ENCODE measurements around the gene ALOX15B.
"Not testable (repeated sequence)": the region's sequence is repeated elsewhere in the genome, so short reads cannot be mapped to it uniquely, and the experiment has no call there.

The ALOX15B gene

DNA sequence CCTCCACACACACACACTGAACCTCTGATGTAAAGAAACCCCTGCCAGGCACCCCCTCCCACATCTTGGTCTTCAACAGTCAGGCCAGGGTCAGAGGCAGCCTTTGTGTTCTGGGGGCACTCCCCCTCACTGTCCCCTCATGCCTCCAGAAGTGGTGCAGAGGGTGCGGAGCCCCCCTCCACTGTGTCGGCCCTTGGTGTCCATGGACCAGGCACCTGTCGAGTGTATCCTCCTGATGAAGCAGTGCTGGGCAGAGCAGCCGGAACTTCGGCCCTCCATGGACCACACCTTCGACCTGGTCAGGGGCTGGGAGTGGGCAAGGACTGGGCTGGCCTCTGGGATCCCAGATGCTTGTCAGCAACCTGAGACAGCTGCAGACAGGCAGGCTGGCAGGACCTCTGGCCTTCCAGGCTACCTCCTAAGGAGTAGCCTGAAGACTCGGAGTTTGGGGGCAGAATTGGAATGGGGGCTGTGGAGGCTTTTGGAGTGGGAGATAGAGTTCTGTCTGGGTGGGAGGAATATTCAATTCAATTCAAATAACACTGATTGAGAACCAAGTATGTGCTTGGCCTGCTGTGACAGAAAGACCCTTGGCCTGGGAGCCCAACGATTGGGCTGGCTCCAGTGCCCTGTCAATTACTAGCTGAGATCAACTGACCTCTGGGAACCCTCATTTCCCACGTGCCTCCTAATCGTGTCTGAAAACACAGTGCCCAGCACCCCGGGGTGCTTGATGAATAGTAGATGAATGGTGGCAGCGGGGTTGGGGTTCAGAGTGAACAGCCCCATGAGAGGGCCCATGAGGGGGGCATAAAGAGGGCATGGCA, 24.9 kb upstream of the ALOX15B start:
- no peak for DNase-seq

DNA sequence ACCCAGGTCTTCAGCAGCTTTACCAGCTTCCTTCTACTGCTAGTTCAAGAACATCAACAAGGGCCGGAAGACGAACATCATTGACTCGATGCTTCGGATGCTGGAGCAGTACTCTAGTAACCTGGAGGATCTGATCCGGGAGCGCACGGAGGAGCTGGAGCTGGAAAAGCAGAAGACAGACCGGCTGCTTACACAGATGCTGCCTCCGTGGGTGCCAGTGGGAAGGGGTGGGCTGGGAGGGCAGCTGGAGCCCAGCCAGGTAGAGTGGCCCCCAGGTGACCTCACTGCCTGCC, 24.4 kb upstream of the ALOX15B start:
- no peak for DNase-seq

DNA sequence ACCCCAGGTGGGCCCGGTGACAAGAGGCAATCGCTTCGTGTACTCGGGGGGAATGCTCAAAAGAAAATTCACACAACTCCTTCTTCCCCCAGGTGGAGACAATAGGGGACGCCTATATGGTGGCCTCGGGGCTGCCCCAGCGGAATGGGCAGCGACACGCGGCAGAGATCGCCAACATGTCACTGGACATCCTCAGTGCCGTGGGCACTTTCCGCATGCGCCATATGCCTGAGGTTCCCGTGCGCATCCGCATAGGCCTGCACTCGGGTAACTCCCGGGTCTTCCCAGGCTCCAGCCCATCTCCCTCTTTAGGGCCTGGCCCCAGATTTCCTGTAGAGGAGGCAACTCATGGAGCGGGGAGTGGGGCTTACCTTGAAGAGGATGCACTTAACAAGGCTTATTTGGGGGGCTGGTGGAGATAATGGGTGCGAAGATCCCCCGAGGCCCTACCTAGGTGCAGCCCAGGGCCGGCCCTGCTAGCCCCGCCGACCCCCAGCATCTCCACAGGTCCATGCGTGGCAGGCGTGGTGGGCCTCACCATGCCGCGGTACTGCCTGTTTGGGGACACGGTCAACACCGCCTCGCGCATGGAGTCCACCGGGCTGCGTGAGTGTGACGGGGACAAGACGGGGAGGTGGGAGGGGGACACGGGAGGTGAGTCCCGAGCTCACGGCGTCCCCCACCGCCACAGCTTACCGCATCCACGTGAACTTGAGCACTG, 23.5 kb upstream of the ALOX15B start:
- DNase-seq: no peak

DNA sequence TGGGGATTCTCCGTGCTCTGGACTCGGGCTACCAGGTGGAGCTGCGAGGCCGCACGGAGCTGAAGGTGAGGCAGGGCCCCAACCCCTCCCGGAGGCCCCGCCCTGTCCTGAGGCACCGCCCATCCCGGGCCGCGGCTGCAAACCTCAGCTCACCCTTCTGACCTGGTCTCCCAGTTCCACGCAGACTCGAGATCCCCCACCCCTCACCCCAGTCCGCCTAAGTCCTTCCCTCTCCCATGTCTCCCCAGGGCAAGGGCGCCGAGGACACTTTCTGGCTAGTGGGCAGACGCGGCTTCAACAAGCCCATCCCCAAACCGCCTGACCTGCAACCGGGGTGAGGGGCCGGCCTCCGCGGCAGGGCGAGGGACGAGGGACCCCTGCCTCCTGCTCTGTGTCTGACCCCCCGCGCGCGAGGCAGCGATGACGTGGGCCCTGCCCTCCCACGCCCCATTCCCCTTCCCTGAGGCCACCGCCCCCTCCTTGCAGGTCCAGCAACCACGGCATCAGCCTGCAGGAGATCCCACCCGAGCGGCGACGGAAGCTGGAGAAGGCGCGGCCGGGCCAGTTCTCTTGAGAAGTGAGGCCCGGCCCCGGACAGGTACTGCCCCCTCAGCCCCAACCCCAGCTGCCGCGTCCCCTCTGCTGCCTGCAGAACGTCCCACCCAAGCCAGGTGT, 22.8 kb upstream of the ALOX15B start:
- DNase-seq: no peak

DNA sequence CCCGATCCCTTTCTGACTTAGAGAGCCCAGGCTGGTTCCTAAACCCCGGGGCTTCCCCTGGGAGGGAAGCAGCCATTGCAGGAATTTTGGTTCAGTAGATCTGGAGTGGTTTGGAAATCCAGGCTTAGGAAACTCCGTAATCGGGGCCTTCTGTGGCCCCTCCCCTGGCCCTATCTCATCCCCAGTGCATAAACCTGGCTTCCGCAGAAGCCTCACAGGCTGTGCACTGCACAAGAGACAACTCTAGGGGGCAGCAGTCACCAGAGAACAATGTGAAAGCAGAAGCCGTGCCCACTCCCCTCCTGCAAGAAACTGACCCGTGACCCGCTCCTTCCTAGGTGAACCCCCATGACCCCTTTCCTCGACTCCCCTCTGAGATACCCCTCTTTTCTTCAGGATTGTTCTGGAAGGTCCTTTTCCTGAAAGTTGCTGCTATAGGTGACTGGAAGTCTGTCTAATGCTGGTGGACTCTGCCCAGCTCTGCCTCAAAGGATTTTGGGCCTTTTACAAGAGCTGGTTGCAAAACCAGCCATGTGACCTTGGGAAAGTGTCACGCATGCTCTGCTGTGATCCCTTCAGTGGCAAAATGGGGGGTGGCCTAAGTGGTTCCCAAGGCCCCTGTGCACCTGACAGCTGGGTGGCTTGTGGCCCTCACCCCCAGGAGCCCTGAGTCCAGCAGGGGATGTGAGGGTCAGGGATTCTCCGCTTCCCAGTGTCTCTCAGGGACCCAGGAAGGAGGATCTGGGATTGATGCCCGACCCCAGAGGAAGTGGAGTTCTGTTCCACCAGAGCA, 22.0 kb upstream of the ALOX15B start:
- DNase-seq: no peak

DNA sequence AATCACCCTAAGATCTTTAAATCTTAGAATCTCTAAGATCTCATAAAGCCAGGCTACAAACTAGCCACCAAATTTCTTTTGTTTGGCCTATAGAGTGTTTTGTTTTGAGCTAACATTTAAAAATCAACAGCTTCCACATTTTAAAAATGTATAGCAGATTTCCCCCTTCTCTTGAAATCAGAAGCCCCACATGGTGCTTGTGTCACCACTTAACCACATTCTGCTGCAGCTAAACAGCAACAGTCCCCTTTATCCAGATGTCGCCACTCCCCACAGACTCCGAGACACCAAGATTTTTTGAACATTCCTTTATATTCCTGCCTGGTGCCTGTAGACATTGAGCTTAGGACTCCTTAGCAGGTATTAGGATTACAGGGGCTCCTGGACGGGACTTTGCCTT, 20.4 kb upstream of the ALOX15B start:
- no peak for DNase-seq

DNA sequence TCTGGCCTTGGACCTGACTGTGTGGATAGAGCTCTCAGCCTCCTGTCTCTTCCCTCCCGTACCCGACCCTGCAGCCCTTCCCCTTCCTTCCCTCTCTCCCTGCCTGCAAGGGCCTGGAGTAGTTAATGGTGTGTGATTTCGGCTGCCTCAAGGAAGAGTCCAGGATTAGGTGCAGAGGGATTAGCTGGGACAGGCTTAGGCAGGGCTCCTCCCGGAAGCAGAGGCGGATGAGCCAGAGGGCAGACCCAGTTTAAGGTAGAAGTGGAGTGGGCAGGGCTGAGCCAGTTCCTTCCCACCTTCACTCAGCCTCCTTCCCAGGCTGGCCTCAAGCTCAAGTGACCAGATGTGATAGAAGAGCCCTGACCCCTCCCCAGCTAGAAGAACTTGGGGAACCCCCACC, 19.7 kb upstream of the ALOX15B start:
- DNase-seq: no peak

DNA sequence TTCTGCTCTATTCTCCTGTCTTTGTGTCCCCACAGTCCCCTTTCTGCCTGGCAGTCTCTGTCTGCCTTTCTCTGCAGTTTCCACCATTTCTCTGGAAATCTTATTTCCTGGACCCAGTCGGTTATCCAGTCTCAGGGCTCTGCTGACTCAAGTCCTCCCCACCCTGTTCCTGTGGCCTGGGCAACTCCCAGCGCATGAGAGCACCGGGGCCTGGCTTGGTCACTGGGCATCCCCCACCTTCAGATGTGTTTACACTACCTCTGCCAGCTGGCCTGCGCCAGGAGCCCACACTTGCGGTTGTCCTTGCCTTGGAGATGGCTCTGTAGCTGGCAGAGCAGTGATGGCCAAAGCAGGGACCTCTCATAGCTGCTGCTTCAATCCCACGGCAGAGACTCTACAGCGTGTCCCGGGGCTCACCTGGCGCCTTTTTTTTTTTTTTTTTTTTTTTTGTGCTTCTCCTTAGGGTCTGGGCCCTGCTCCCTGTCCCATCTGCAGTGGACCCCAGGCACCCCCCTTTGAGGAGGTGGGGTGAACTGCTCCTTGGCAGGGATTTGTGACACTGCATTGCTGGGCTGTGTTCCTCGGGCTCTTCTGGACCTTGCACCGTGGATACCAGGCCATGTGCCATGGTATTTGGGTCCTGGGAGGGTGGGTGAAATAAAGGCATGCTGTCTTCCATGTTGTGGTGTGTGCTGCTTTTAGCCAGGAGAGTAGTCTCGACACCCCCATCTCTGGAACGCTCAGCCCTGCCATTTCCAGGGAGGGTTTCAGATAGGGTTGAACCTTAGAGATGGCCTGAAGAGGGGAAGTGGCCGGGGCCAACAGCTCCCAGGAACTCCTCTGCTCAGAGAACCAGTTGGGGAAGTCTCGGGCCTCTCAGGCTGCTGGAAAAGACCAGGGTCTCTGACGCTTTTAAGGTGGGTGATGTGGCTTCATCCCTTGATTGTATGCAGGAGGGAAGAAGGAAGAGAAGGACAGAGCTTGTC, 18.9 kb upstream of the ALOX15B start:
- no peak for DNase-seq

DNA sequence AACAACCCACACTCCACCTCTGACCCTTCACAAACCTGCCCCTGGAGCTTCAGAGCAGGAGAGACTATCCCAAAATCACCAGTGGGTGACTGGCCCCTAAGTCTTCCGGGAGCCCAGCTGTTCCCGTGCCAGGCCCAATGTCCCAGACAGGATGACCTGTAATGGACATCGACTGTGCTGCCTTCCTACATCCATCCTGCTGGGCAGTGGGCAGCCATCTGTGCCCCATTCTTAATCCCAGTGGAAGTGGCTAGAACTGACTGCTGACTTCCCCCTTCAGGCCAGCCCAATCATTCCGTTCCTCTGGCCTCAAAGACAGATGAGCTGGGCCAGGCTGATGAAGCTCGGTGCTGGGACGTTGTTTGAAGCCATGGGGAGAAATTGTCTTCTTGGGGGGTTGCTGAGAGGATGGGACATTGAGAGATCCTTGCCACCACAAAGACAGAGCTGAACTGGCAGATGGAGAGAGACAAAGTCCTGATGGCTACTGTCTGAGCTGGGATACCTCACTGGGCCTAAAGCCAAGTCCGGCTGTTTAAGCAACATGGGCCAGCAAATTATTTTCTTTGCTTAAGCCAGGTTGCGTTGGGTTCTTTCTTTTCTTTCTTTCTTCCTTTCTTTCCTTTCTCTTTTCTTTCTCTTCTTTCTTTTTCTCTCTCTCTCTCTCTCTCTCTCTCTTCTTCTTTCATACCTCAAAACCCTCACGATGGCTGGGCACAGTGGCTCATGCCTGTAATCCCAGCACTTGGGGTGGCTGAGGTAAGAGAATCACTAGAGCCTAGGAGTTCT, 17.9 kb upstream of the ALOX15B start:
- no peak for DNase-seq

DNA sequence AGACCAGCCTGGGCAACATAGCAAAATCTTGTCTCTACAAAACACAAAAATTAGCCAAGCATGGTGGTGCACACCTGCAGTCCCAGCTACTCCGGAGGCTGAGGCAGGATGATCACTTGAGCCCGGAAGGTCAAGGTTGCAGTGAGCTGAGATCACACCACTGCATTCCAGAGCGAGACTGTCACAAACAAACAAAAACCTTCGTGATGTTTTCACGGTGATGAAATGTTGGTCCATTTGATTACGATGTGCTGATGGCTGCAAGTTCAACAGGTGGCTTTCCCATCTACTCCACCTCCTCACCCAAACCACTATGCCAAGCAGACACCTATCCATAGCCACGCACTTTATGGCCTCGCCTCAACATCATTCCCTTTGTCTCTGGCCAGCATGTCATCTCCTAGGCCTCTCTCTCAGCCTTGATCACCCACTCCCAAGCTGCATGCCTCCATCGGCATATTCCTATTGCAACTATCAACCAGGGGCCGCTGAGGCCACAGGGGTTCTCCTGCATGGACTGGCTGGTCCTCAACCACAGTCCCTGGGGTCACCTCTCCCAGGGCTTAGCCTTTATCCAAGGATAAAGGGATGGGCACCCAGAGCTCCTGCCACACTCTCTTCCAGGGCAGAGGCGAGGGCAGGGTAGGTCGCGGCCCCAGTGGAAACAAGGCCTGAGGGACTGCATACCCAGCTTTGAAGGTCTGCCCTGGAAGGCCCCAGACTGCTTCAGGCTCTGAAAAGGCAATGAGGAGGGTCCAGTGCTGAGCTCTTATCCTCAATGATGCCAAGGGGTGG, 17.1 kb upstream of the ALOX15B start:
- DNase-seq: no peak

DNA sequence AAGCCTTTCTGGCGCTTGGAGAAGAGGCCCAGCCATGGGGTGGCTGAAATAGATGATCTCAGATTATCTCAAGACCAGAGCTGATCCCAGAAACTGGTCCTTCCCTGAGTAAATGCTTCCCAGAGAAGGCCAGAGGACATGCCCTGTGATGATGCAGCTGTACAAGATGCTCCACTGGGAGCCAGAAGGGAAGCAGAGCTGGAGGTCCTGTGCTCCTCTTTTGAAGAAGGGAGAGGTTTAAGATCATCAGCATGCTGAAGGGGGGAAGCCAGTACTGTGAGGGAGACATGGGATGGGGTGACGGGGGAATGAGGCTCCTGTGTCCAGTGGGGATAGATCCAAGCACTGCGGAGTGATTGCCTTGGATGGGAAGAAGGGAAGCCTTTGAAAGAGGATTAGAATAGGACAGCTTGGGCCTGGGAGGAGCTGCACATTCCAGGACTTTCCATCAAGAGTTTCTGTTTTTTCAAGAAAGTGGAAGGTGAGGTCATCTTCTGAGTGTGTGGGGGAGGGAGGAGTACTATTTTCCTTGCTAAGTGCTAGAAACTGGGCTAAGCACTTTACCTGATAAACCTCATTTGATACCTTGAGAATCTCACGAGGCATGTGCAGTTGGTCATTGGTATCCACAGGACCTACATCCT, 16.4 kb upstream of the ALOX15B start:
- no peak for DNase-seq

DNA sequence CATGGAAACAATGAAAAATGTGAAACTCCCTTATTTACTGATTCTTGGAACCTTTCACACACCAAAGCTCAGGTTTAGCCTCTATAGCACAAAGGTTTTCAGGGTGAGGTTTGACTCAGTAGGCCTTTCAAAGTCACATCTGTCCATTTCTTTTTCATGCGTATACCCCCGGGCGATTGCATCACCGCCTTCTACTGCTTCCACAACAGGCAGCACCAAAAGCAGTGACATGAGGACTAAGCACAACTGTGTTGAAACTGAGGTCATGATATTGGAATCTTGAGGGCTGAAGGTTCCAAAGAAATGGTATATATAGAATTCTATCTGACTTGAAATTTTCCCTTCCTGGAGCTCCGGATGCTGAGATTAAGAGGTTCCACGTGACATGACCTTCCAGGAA, 14.7 kb upstream of the ALOX15B start:
- DNase-seq: not testable (repeated sequence)

DNA sequence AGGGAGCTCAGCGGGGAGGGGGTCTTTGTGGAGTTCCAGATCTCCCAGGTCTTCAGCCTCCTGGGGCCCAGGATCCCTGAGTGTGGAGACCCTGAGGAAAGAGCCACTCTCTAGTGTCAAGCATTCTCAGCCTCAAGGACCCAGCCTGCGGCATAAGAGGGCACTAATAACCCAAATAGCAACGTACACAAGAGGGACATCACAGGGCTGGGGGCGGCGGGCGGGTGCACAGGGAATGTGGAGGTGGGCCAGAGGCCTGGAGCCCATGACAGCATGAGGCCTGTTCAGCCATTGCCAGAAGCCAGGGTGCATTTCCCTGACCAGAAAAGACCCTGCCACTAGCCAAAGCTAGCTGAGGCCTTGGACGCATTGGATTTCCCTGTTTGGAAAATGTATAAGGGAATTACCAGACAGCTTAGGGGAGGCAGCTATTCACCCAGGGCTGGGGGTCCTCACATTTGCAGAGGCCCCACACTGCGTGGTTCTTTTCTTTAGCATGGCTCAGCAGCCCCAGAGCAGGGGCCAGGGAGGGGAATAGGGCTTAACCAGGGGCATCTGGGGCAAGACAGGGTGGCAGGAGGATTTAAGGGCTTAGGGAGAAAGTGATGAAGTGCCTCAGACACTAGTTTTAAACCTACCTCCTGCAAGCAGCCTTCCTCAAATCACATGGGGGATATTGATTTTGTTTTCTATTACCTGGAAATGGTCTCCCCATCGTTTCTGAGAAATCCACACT, 13.5 kb upstream of the ALOX15B start:
- no peak for DNase-seq

DNA sequence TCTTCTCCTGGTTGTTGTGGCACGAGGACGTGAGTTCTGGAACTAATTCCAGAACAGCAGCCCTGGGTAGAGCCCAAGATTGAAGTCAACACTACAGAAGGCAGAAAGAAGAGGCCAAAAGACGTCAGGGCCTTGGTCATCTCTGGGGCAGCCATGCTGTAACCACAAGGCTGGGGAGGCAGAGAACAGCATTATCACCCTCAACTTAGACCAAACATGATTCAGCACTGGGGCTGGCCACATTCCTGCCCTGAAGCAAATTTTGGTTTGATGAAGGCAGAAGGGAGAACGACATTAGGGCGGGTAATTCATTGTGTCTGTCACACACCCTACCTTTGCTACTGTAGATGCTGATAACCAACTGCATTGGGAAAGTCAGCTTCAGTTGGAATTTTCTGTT, 9.7 kb upstream of the ALOX15B start:
- DNase-seq: no peak

DNA sequence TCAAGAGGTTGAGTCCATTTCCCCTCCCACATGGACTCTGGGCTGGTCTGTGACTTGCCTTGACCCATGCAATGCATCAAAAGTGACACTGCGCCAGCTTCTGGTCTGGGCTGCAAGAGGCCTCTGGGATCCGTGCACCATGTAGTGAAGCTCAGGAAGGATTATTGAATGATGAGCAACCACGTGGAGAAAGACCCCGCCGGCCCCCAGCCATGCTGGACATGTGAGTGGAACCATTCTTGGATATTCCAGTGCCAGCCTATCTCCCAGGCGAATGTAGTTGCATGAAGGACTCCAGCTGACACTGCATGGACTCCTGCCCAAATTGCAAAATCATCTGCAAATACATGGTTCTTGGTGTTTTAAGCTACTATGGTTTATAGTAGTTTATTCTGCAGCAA, 7.6 kb upstream of the ALOX15B start:
- no peak for DNase-seq

DNA sequence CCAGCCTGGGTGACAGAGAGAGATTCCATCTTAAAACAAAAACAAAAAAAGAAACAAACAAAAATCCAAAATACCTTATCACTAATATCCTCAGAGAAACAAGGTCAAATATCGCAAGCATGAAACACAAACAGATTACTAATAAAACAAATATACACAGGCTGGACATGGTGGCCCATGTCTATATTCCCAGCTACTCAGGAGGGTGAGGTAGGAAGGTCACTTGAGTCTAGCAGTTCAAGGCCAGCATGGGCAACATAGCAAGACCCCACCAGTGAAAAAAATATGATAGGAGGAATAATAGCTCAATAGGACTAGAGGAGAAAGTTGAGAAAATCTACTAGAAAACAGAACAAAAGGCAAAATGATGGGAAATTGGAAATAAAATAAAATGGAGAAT, 6.9 kb upstream of the ALOX15B start:
- DNase-seq: no peak

DNA sequence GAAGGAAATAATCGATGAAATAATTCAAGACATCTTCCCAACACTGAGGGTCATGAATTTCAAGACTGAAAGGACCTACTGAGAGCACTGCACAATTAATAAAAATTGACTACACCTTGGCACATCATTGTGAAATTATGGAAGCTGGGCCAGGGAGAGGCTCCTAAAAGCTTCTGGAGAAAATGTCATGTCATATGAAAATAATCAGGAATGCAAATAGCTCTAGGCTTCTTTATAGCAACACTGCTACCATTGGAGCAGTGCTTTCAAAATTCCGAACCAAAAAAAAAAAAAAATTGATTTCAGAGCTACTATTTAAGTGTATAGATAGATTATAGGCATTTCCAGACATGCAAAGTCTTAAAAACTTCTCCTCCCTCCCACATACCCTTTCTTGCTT, 6.4 kb upstream of the ALOX15B start:
- DNase-seq: no peak

DNA sequence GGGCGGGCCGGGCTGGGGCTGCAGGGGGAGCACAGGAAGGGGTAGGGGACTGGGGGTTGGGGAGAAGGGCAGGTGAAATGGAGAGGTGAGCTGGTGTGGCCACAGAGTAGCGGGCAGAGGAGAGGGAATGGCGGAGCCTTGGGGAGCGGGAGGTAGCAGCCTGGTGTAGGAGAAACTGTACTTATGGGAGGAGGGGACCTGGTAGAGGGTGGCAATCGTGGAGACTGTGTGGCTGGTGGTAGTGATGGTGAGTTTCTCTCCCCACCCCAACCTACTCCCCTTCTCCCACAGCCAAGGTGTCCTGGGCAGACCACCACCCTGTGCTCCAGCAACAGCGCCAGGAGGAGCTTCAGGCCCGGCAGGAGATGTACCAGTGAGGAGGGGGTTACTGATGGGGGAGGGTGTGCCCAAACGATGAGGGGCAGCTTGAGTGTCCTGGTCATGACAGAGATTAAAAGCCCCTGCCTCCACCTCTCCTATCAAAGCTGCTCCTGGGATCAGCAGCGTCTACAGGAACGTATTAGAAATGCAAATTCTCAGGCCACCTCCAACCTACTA, 831 bp downstream of the ALOX15B start:
- no peak for DNase-seq

All from NCI-H187 (cell line).